Measurements from ENCODE around the gene CAMTA1. TPM values are rescaled to one million over a fixed set of nuclear protein-coding genes. Genes with fewer than 3 reads are reported as not detected.

The CAMTA1 gene
- total RNA-seq, 1 experiment from 2014 or later: 85.2 TPM

DNA sequence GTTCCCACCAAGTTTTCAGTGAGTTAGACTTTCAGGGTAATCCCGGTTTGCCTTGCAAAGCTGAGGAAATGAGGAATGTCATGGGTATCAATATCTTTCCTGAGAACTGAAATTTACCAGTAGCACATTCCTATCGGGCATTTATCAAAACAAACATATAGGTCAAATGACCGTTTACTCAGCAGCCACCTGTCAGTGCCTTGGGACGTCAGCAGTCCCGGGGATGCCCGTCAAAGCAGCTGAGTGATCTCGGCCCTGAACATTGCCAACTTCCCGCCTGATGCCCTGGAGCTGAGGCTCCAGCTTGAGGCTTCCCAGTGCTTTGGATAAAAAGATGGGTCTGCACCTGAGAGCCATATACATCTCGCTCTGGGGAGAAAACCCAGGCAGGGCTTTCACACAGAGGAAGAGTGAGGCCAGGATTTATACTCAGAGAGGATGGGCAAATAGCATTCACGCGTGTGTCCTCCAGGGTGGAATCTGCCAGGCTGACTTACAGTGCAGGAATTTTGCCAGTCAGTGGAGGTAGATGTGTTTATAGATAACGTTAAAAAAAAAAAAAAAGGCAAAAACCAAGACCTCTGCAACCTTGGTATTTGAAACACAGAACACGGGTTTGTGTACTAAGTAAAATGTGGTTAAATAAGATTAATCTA, 550.1 kb downstream of the CAMTA1 start:
- peaks cover 20% of the 10 kb centered on the region for H3K4me1 ChIP-seq (ENCODE audit: insufficient read depth, low read length, poor library complexity, severe bottlenecking)
- no peak for DNase-seq (ENCODE audit: low spot score)
- no peaks in the 10 kb centered on the region for H3K27me3 ChIP-seq (replicated peaks; ENCODE audit: insufficient read depth, low read depth, low read length, poor library complexity)
- intact Hi-C loops (cut with micrococcal nuclease; ENCODE audit: unreplicated experiment): no loop called here
- no peaks in the 10 kb centered on the region for H3K36me3 ChIP-seq (ENCODE audit: insufficient read depth, low read length, poor library complexity, severe bottlenecking)
- H3K4me3 ChIP-seq (ENCODE audit: low read depth, low read length, poor library complexity, severe bottlenecking): no peak overlapping the region
- no peaks in the 10 kb centered on the region for H3K9me3 ChIP-seq (ENCODE audit: low read depth, low read length, poor library complexity, severe bottlenecking)
- no TSS peak for BruUV-seq (replicated peaks)
- CTCF ChIA-PET: interaction anchor here (0.6 kb wide), 1 partner anchor 1513 kb away, joined by 3 read pairs; no protein-coding TSS in a partner anchor
- no peak for TF ChIP-seq EZH2 (IDR thresholded peaks at IDR 0.05; ENCODE audit: borderline replicate concordance, low read depth, low read length, poor library complexity, severe bottlenecking)
- TF ChIP-seq, protein P1, sequence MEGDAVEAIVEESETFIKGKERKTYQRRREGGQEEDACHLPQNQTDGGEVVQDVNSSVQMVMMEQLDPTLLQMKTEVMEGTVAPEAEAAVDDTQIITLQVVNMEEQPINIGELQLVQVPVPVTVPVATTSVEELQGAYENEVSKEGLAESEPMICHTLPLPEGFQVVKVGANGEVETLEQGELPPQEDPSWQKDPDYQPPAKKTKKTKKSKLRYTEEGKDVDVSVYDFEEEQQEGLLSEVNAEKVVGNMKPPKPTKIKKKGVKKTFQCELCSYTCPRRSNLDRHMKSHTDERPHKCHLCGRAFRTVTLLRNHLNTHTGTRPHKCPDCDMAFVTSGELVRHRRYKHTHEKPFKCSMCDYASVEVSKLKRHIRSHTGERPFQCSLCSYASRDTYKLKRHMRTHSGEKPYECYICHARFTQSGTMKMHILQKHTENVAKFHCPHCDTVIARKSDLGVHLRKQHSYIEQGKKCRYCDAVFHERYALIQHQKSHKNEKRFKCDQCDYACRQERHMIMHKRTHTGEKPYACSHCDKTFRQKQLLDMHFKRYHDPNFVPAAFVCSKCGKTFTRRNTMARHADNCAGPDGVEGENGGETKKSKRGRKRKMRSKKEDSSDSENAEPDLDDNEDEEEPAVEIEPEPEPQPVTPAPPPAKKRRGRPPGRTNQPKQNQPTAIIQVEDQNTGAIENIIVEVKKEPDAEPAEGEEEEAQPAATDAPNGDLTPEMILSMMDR (conservative IDR thresholded peaks at IDR 0.05; ENCODE audit: low read depth, low read length): no peak
- POLR2A ChIA-PET (ENCODE audit: low non-redundant PET): no interaction called here
- H3K27ac ChIP-seq (ENCODE audit: low read depth, low read length, poor library complexity, severe bottlenecking): peak overlapping the region; percentile 58

DNA sequence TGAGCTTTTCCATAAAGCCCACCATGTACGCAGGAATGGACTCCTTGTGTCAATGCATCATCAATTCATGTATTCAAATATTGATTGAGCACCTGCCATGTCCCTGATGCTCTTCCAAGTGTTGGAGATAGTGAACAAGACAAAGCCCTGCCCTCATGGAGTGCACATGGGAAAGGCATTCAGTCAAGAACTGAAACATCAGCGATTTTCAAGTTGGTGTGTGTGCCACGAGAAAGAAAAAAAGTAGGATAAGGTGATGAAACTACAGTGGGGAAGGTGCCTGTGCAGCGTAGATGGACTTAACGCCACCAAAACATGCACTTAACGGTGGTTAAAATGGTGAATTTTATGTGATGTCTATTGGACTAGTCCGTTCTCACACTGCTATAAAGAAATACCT, 553.2 kb downstream of the CAMTA1 start:
- ChIA-PET POLR2A (ENCODE audit: low non-redundant PET) (no interaction called here), CTCF (no interaction called here)
- H3K9me3 ChIP-seq (ENCODE audit: low read depth, low read length, poor library complexity, severe bottlenecking): no peaks in the 10 kb centered on the region
- H3K4me1 ChIP-seq (ENCODE audit: insufficient read depth, low read length, poor library complexity, severe bottlenecking): peaks cover 31% of the 10 kb centered on the region
- intact Hi-C loops (cut with micrococcal nuclease; ENCODE audit: unreplicated experiment): no loop called here
- no peaks in the 10 kb centered on the region for H3K27me3 ChIP-seq (replicated peaks; ENCODE audit: insufficient read depth, low read depth, low read length, poor library complexity)
- no peak for DNase-seq (ENCODE audit: low spot score)
- H3K4me3 ChIP-seq (ENCODE audit: low read depth, low read length, poor library complexity, severe bottlenecking): no peak overlapping the region
- BruUV-seq (replicated peaks): no TSS peak
- H3K27ac ChIP-seq (ENCODE audit: low read depth, low read length, poor library complexity, severe bottlenecking): no peak overlapping the region
- TF ChIP-seq EZH2 (IDR thresholded peaks at IDR 0.05; ENCODE audit: borderline replicate concordance, low read depth, low read length, poor library complexity, severe bottlenecking): no peak
- TF ChIP-seq, protein P1 (conservative IDR thresholded peaks at IDR 0.05; ENCODE audit: low read depth, low read length): no peak
- H3K36me3 ChIP-seq (ENCODE audit: insufficient read depth, low read length, poor library complexity, severe bottlenecking): no peaks in the 10 kb centered on the region

DNA sequence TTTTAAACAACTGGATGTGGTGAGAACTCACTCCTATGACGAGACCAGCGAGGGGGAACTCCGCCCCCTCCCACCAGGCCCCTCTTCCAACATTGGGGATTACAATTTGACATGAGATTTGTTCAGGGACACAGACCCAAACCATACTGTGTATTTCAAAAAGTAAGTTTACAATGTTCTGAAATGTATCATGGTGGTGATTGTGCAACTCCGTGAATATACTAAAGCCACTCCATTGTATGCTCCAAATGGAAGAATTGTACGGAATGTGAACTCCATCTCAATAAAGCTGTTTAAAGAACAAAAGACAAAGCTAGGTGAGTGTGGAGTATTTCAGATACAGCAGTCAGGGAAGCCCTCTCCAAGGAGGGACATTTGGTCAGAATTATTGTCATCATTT, 553.8 kb downstream of the CAMTA1 start:
- ChIA-PET CTCF (no interaction called here), POLR2A (ENCODE audit: low non-redundant PET) (no interaction called here)
- no peak overlapping the region for H3K27ac ChIP-seq (ENCODE audit: low read depth, low read length, poor library complexity, severe bottlenecking)
- no peak for DNase-seq (ENCODE audit: low spot score)
- TF ChIP-seq, protein P1 (conservative IDR thresholded peaks at IDR 0.05; ENCODE audit: low read depth, low read length): no peak
- no peak for TF ChIP-seq EZH2 (IDR thresholded peaks at IDR 0.05; ENCODE audit: borderline replicate concordance, low read depth, low read length, poor library complexity, severe bottlenecking)
- H3K4me3 ChIP-seq (ENCODE audit: low read depth, low read length, poor library complexity, severe bottlenecking): no peak overlapping the region
- H3K36me3 ChIP-seq (ENCODE audit: insufficient read depth, low read length, poor library complexity, severe bottlenecking): no peaks in the 10 kb centered on the region
- no peaks in the 10 kb centered on the region for H3K9me3 ChIP-seq (ENCODE audit: low read depth, low read length, poor library complexity, severe bottlenecking)
- no TSS peak for BruUV-seq (replicated peaks)
- intact Hi-C loops (cut with micrococcal nuclease; ENCODE audit: unreplicated experiment): no loop called here
- no peaks in the 10 kb centered on the region for H3K27me3 ChIP-seq (replicated peaks; ENCODE audit: insufficient read depth, low read depth, low read length, poor library complexity)
- peaks cover 26% of the 10 kb centered on the region for H3K4me1 ChIP-seq (ENCODE audit: insufficient read depth, low read length, poor library complexity, severe bottlenecking)

Measured in A673 (cell line).